Measurements from ENCODE around the gene LRRIQ4.

Gene LRRIQ4

GRCh38 chr3:169879845-169880575, 67.3 kb downstream of the LRRIQ4 start:
- ChIA-PET POLR2A (no interaction called here), CTCF (no interaction called here)
- Histone ChIP-seq H3K36me3 (ENCODE audit: control insufficient read depth in 2 of 2, insufficient read depth in 1 of 2, low read length in 2 of 2) (no peaks in the 10 kb centered on the region), H3K27ac (ENCODE audit: extremely low read depth, low read depth, low read length) (no peak overlapping the region), H3K4me3 (ENCODE audit: low read depth, low read length) (no peak overlapping the region), H3K4me1 (ENCODE audit: control insufficient read depth, insufficient read depth, low read length) (no peaks in the 10 kb centered on the region), H3K9me3 (ENCODE audit: control insufficient read depth, insufficient read depth, low read depth, low read length) (no peaks in the 10 kb centered on the region)
- no peak for TF ChIP-seq ZXDB (tag by site-specific recombination; IDR thresholded peaks at IDR 0.05)

- no peak overlapping the region for H3K27ac ChIP-seq (ENCODE audit: extremely low read depth, low read depth, low read length)
- no peaks in the 10 kb centered on the region for H3K36me3 ChIP-seq (ENCODE audit: control insufficient read depth in 2 of 2, insufficient read depth in 1 of 2, low read length in 2 of 2)
- CTCF ChIA-PET, result no interaction called here
- POLR2A ChIA-PET, result no interaction called here
- H3K9me3 ChIP-seq (ENCODE audit: control insufficient read depth, insufficient read depth, low read depth, low read length), result no peaks in the 10 kb centered on the region
- no peak overlapping the region for H3K4me3 ChIP-seq (ENCODE audit: low read depth, low read length)
- no peaks in the 10 kb centered on the region for H3K4me1 ChIP-seq (ENCODE audit: control insufficient read depth, insufficient read depth, low read length)
- TF ChIP-seq ZFP37 (tag by site-specific recombination; IDR thresholded peaks at IDR 0.05), result no peak
- TF ChIP-seq ZNF555 (tag by site-specific recombination; conservative IDR thresholded peaks at IDR 0.05), result no peak
- no peak for TF ChIP-seq ZNF114 (tag by site-specific recombination; IDR thresholded peaks at IDR 0.05)
- TF ChIP-seq ZNF239 (tag by site-specific recombination; IDR thresholded peaks at IDR 0.05), result no peak
- TF ChIP-seq ZNF623 (tag by site-specific recombination; IDR thresholded peaks at IDR 0.05), result no peak
- no peak for TF ChIP-seq KLF16 (tag by site-specific recombination; IDR thresholded peaks at IDR 0.05)
- no peak for TF ChIP-seq ZNF658 (tag by site-specific recombination; IDR thresholded peaks at IDR 0.05)
- TF ChIP-seq ZNF2 (tag by site-specific recombination; IDR thresholded peaks at IDR 0.05), result no peak
- TF ChIP-seq ZNF791 (tag by site-specific recombination; IDR thresholded peaks at IDR 0.05), result no peak
- TF ChIP-seq ZNF311 (tag by site-specific recombination; IDR thresholded peaks at IDR 0.05; ENCODE audit: borderline replicate concordance), result no peak
- TF ChIP-seq MYNN (tag by site-specific recombination; IDR thresholded peaks at IDR 0.05; ENCODE audit: borderline replicate concordance), result no peak
- no peak for TF ChIP-seq ZNF133 (tag by site-specific recombination; IDR thresholded peaks at IDR 0.05)
- no peak for TF ChIP-seq ZNF561 (tag by site-specific recombination; IDR thresholded peaks at IDR 0.05; ENCODE audit: borderline replicate concordance)
Observed at GRCh38 chr3:169880576-169881250, 68.0 kb downstream of the LRRIQ4 start.

DNA sequence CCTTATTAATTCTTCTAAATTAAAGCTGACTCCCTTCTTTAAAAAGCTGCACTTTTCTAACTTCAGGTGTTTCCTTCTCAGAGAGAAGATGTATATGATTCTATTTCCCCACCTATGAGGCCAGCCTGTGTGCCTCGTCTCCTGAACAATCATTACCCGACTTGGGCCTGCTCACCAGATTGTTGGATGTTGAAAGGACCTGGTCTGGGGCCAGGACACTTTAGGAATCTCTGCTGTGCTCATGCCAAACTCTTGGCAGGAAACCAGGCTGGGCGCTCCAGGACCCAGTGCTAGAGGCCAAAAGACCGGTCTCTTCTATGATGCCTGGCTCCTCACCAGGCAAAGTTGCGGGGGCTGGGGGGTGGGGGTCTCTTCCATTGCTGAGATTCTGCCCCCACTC, 74.0 kb downstream of the LRRIQ4 start:
- POLR2A ChIA-PET, result no interaction called here
- TF ChIP-seq ZNF521 (tag by site-specific recombination; IDR thresholded peaks at IDR 0.05) (no peak), PRDM10 (tag by site-specific recombination; IDR thresholded peaks at IDR 0.05) (no peak), RBAK (tag by site-specific recombination; IDR thresholded peaks at IDR 0.05) (no peak), ZNF544 (tag by site-specific recombination; IDR thresholded peaks at IDR 0.05) (no peak), PRDM2 (tag by site-specific recombination; IDR thresholded peaks at IDR 0.05; ENCODE audit: borderline replicate concordance) (no peak), MZF1 (tag by site-specific recombination; IDR thresholded peaks at IDR 0.05; ENCODE audit: borderline replicate concordance) (no peak)

More for the DNA sequence above, 74.0 kb downstream of the LRRIQ4 start:
- no peaks in the 10 kb centered on the region for H3K9me3 ChIP-seq (ENCODE audit: control insufficient read depth, insufficient read depth, low read depth, low read length)
- no peak overlapping the region for H3K27ac ChIP-seq (ENCODE audit: extremely low read depth, low read depth, low read length)
- CTCF ChIA-PET, result interaction anchor here (0.6 to 1.2 kb wide), 2 partner anchors 23 to 1636 kb away, joined by 3 to 4 read pairs; no protein-coding TSS in a partner anchor
- no peaks in the 10 kb centered on the region for H3K4me1 ChIP-seq (ENCODE audit: control insufficient read depth, insufficient read depth, low read length)
- no peak overlapping the region for H3K4me3 ChIP-seq (ENCODE audit: low read depth, low read length)
- no peaks in the 10 kb centered on the region for H3K36me3 ChIP-seq (ENCODE audit: control insufficient read depth in 2 of 2, insufficient read depth in 1 of 2, low read length in 2 of 2)

All from HEK293 (cell line).